Measurements from ENCODE around the gene TOMT.

GRCh38 chr11:72120930-72121329 lies 15.2 kb downstream of the TOMT start:
- no peak for TF ChIP-seq EP300 (IDR thresholded peaks at IDR 0.05)
- no peak for TF ChIP-seq POLR2AphosphoS5 (IDR thresholded peaks at IDR 0.05)
- TF ChIP-seq POLR2A (IDR thresholded peaks at IDR 0.05), result no peak
- no peak for TF ChIP-seq CTCF (IDR thresholded peaks at IDR 0.05)
